Amniotic stem cell (primary cell): ENCODE data around the gene LRP6.
"Not testable (repeated sequence)": the region's sequence is repeated elsewhere in the genome, so short reads cannot be mapped to it uniquely, and the experiment has no call there.

Source experiments
- DNase-seq: peaks from one replicate; lab custom pipeline; 2025; lab: John Stamatoyannopoulos, UW

LRP6 gene

DNA sequence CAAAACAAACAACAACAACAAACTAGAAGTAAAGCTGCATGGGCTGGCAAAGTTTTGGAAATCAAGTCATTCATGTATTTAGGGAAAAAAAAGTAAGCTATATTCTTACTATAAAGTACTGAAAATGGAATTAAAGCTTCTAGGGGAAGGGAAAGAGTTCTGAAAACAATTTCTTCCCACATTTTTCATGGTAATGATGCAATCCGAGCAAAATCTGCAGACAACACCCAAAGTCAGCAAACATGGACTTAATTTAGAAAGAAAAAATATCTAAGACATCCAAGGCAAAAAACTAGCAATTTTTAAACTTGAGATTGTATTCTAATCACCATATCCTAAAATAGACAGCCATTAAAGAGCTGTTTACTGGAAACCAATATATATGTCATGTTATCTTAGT, 86.3 kb downstream of the LRP6 start:
- DNase-seq = no peak

DNA sequence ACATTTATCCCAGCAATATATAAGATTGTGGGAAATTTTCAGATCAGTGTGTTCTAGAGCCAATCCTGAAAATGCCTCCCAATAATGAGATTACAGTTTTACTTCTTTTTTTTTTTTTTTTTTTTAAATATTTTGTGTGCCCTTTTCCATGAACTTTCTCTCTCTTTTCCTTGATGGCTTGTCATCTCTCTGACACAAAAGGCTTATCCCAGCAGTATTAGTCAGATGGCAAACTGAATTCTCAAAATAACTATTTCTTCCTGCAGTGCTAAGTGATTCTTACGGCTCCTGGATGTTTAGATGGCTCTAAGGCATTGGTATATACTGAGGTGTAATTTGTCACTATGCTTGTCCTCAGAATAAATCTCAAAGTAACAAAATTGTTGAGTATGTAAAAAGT, 86.7 kb downstream of the LRP6 start:
- no peak for DNase-seq

DNA sequence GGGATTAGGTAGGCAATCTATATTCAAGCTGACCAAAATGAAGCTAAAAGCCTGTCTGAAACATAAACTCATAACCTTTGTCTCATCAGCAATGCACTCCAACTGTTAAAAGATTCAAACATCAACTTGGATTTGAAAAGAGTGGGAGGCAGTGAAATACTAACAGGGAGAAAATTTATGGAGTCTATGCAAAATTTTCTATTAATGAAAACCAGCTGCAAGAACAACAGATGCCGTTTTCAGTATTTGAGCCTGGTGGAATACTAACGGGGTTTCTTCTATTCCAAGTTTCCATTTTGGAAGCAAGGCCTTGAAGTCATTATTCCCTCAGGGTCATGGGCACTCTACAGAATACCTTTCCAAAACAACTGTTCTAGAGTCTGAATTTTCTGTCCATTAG, 88.3 kb downstream of the LRP6 start:
- no peak for DNase-seq

DNA sequence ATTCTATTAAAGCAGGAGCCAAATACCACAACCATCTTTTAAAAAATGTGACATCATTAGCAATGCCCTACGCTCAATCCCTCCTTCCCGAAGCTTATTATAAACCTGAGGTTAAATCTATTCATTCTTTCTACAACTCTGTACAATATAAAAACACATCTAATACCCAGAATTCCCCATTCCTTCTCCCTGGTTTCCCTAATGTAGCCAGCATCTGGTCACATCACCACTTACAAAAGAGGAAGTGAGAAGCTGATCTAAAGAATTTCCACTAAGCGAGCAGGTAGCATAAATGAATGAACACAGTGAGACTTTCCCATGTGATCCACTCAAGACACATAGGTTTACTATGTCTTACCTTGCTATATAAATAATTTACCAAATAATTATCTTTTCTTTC, 90.4 kb downstream of the LRP6 start:
- DNase-seq = no peak

DNA sequence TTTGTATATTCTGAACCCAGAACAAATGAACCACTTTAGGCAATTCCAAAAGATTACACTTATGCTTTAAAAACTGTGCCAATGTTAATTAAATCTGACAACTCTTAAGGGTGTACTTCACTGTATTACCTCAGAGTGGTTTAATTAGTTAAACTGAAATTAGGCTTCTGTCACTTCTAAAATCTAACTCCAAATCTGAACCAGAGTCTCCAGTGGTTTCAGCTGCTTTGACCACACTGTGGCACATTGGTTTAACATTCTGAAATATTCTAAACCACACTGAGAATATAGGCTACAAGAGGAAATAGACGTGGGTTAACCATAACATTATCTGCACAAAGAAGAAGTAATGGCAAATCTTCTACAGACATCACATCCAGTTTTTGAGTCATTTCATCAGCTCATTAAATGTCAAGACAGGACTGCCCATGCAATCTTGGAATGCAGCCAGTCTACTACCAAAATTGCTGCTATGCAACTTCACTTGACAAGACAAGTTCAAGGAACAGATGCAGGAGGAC, 94.8 kb downstream of the LRP6 start:
- no peak for DNase-seq

DNA sequence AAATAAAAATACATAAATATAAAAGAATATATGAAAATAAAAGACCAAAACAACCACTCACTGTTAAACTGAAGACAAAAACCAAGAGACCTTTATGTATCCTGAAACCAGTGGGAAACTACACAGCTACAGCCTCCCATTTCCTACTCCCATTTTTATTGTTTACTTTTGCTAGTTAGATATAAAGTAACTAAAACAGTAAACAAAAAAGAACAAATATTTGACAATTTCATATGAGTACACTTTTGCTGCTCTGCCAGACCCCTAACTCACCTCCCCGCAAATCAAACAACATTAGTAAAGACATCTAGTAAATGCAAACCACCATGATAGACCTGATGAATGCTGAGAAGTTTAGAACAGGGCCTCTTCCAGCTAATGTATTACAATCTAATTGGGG, 99.0 kb downstream of the LRP6 start:
- DNase-seq = no peak

DNA sequence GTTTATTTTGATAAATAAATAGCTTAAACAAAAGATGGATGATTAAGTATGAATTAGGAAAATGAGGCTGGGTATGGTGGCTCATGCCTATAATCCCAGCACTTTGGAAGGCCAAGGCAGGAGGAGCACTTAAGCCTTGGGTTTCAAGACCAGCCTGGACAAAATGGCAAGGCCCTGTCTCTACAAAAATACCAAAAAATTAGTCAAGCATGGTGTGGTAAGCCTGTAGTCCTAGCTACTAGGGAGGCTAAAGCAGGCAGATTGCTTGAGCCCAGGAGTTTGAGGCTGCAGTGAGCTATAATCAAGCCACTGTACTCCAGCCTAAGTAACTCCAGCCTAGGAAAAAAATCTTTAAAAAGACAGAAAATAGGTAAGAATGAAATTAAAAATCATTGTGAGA, 100.1 kb downstream of the LRP6 start:
- no peak for DNase-seq

DNA sequence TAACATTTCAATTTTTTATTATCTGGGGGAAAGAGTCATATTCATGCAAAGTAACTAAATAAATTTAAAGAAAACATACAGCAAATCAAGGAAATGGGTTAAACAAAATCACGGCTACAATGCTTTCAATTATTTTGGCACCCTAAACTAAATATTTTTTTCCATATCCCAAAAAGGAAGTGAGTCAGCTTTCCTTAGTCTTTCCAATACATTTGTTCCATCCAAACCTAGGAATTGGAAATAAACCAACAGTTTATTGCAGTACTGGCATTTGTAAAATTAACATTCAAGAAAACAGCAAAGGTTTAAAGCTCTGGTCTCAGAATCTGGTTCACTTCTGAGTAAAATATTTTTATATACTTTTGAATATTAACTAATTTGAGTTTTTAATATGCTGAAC, 106.9 kb downstream of the LRP6 start:
- no peak for DNase-seq

DNA sequence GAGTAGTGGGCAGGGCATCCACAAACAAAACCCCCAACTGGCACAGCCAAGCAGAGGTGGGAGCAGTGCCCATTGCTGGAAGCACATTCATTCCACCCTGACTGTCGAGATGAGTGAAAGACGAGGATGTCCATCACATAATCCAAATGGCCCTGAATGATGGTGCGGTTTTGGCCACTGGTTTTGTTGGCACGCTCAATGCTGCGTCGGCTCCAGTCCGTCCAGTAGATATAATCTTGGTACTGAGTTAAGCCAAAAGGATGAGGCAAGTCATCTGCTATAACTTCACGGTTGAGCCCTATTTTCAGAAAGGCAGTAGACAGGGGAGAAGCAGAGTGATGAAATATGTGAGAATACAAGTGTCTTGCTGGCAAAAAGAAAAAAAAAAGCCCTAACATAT, 108.0 kb downstream of the LRP6 start:
- DNase-seq = no peak

DNA sequence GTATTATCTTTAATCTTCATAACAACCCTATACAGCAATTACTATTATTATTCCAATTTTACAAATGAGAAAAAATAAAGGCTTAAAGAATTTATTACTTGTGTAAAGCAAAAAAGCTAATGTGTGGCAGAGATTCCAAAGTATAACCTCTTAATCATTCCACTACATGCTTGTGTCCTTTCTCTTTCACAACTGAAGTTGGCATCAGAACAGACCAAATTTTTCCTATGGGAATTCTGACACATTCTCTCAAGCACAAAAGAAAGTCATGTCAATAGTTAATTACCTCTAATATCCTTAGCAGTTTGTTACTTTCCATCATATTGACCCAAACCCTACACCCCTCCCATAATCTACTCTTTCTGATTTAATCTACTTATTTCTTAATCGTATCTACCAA, 109.4 kb downstream of the LRP6 start:
- no peak for DNase-seq

DNA sequence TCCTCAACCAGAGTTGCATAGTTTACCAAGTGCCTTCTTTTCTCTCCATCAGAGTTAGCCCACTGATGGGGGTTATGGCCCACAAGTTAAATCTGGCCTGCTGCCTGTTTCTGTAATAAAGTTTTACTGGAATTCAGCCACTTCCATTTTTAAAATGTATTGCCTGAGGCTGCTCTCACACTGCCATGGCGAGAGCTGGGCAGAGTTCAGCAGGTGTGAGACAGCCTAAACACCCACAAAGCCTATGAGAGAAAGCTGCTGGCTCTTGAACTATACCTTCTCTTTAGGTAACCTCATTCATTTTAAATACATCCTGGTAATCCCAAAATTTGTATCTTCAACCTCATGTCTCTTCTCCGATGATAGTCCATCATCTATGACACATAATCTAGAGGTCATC, 110.0 kb downstream of the LRP6 start:
- DNase-seq = no peak

DNA sequence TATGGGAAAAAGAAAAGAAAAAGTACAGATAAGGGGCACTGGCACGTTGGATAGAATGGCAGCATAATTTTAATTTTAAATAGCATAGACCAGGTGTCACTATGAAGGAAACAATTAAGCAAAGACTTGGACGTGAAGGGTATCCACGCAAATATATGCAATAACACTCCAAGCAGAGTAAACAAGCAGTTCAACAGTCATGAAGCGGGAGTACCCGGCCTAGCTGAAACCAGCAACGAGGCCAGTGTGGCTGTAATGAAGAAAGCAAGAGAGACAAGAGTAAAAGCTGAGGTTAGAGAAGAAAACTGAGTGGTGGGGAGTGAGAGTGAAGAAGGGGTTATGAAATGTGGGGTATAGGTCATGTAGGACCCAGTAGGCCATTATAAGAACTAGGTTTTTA, 110.7 kb downstream of the LRP6 start:
- DNase-seq = no peak

DNA sequence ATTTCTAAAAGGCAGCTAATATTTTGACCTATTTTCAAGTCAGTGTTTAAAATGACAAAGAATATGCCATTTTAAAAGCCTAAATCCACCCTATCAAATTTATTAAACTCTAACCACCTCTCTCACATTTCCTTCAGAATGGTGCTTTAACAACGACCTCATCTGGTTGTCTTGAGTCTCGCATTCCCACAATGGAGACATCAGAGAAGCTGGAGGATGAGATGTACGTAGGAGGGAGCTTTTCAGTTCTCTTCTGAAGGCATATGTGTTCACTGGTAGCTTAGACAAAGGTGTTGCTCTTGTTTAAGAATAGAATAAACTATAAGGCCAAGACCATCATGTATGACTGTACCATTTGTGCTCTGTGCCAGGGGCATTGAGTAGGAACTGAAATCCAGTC, 113.2 kb downstream of the LRP6 start:
- DNase-seq = no peak

DNA sequence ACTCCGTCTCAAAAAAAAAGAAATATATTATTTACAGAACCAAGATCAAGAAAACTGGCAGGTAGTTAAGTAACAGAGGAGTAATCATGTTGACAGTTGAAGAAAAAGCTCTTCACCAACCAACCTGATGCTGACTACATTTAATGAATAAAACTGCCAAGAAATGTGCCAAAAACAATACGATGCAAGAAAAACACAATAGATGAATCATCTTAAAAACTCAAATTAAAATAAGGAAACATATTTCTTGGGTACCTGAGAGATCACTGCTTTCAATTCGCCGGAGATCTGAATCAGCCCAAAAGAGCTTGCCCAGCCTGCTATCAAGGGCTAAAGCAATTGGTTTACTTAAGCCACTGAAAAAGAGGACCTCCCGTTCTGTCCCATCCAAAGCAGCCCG, 119.7 kb downstream of the LRP6 start:
- DNase-seq = no peak

DNA sequence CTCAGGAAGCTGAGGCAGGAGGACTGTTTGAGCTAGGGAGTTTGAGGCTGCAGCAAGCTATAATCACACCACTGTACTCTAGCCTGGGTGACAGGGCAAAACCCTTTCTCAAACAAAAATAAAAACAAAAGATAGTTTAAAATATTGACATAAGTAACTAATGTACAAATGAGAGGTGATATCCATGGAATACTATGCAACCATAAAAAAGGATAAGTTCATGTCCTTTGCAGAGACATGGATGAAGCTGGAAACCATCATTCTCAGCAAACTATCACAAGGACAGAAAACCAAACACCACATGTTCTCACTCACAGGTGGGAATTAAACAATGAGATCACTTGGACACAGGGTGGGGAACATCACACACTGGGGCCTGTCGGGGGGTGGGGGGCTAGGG, 122.3 kb downstream of the LRP6 start:
- DNase-seq = not testable (repeated sequence)

DNA sequence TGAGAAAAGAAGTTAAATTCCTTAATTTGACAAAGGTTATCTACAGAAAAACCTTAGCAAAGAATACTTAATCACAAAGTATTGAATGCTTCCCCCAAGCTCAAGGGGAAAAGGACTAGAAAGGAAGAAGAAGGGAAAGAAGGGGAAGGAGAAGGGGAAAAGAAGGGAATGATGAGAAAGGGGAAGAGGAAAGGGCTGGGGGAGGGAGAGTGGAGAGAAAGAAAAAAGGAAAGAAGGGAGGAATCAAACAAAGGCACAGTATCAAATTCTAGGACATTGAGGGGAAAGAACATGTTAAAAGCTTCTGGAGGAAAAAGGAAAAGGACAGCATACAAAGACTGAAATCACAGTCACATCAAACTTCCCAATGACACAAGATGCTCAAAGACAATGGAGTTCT, 125.8 kb downstream of the LRP6 start:
- no peak for DNase-seq

DNA sequence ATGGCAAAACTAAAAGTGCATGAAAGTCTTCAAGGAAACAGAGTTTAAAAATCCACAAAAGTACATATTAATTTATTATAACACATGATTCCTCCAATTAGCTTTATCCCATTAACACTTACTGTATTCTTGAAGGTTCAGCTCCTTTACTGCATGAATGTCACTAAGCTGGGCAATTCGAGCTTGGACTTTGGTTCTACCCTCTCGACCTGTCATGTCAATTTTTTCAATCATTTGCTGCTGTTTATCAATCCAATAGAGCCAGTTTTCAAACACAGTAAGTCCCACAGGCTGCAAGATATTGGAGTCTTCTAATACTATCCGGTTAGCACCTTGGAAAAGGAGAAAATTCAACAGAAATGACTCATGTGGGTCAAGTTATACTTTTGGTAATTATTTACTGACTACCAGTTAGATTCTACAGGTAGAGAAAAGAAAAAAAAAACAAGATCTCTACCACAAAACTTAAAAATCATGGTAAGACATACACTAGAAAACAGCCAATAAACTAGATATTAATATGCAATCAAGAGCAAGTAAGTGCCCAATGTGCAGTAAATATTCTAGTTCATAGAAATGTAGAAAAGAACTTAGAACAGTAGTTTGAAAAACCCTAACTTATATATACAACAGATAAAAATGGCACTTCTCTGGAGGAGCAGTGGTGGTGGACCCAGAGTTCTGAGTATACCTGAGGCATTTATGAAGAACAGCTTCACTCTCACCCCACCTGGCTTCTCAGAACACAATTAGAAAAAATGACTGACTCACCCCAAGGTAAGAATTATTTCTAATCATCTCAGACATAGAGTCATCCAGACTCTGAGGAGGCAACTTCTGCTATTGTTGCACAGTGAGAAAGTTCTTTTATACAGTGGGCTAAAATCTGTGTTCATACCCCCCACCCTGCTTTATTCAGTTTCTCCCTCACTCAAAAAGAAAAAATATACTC, 128.4 kb downstream of the LRP6 start:
- no peak for DNase-seq

DNA sequence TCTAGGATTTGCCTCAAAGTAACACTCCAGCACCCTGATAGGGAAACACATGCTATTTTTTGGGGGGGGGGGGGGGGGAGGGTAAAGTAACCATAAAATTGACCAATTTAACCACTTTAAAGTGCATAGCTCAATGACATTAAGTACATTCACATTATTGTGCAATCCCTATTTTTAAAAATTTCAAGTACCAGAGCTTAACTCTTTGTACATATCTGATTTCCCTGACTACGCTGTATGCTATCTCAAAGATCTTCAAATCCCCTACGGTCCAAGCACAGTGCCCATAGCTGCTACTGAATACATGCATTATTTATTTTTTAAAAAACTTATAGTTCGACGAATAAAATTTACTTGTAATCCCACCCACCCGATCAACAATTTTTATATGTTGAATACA, 133.1 kb downstream of the LRP6 start:
- no peak for DNase-seq

DNA sequence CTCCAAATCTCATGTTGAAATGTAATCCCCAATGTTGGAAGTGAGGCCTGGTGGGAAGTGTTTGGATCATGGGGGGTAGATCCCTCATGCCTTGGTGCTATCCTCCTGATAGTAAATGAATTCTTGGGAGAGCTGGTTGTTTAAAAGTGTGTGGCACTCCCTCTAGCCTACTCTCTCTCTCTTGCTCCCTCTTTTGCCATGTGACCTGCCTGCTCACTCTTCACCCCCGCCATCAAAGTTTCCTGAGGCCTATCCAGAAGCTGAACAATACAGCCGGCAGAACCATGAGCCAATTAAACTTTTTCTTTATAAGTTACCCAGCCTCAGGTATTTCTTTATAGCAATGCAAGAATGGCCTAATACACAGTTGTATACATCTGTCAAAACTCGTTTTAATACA, 133.6 kb downstream of the LRP6 start:
- DNase-seq = no peak

DNA sequence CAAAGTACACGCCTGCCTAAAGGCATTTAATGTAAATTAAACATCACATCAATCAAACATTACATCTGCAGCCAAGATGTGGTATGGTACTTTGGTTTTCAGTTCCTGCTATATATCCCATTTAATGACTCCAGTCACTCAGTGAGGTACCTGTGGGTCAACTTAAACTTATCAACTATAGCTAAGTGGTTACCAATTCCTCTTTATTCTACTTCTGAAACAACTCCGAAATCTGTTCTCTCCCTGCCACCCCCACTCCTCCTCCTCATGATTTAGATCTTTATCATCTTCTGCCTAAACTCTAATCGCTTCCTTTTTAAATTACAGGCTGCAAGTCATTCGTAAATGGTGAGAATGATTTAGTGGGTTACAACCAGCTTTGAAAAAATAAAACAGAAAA, 138.2 kb downstream of the LRP6 start:
- no peak for DNase-seq

DNA sequence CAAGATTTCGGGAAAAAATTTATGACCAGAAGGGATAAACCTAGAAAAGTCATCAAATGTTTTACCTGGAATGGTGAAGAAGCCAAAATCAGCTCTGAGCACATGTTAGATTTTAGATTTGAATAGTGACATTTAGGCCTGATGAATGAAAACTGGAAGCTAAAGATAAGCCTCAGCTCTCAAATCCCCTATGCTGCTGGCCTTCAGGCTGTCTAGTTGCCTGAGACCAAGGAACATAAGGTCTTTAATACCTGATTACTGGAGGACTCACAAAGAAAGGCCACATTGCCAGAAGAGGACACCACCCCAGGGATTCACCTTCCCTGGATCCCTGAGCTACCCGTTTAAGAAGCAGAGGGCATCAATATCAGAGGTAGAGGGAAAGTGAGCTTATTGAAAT, 139.5 kb downstream of the LRP6 start:
- no peak for DNase-seq

DNA sequence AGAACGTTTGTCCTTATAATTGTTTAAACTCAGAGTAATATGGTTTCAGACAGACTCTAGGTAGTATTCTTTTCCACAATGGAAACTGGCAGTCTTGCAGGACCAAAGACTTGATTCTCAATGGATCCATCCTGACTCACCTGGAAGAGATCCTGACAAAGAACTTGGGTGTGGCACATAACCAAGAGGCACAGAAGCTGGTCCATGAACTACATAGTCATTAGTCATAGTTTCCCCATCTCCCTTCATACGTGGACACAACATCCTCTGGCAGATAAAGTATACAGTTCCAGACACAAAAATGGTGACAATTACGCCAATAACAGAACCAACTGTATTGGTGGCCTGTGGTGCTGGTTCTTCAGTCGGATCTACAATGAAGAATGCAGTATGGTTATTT, 140.3 kb downstream of the LRP6 start:
- DNase-seq = no peak

DNA sequence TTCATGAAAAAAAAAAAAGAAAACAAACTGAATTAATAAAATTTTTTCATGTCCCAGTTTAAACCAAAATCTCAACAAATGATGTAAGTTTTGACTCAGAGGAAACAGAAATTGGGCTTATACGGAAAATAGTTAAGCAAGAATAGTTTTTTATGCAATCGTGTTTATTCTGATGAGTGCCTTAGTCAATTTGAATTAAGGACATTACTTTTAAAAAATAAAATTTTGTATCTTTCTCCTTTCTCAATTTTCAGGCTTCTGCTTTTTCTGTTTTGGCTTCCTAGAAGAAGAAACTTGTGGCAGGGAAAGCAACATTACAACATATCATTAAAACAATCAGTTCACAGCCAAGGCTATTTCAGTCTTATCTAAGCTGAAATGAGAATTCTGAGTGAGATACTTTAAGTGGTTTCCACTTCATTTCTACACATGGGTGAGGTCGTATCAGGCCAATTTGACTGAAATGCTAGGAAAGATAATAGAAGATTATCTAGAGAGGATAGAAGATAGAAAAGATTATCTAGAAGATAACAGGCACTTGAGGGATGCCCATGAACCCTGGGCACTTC, 143.7 kb downstream of the LRP6 start:
- DNase-seq = no peak

DNA sequence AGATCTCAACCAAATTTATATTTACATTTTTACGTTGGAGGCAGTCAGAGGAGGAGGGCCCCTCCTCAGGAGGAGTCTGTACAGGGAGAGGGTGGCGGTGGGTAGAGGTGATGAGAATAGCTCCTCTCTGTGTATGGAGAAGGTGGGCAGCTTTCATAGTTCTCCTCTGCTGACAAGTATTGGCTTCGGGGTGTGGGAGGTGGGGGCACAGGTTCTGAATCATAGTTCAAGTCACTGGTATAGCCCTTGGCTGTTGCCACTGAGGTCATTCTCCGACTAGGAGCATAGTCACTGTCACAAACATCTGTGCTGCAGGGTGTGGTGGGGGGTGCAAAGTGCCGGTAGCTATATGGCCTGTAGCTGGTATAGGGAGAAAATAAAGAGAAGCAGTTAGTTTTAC, 145.8 kb downstream of the LRP6 start:
- no peak for DNase-seq
